Activated CD8-positive, alpha-beta memory T cell treated with anti-CD3 and anti-CD28 coated beads, Interleukin-2, amount 50 U/mL, for 1 hour (primary cell): ENCODE data around the gene CYSRT1.

ENCODE experiments used
- DNase-seq: peaks from one replicate; pipeline ENCODE4 v3.0.0-alpha.2; 2020; ENCODE audit errors: extremely low read depth

CYSRT1 gene, protein sequence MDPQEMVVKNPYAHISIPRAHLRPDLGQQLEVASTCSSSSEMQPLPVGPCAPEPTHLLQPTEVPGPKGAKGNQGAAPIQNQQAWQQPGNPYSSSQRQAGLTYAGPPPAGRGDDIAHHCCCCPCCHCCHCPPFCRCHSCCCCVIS

DNA sequence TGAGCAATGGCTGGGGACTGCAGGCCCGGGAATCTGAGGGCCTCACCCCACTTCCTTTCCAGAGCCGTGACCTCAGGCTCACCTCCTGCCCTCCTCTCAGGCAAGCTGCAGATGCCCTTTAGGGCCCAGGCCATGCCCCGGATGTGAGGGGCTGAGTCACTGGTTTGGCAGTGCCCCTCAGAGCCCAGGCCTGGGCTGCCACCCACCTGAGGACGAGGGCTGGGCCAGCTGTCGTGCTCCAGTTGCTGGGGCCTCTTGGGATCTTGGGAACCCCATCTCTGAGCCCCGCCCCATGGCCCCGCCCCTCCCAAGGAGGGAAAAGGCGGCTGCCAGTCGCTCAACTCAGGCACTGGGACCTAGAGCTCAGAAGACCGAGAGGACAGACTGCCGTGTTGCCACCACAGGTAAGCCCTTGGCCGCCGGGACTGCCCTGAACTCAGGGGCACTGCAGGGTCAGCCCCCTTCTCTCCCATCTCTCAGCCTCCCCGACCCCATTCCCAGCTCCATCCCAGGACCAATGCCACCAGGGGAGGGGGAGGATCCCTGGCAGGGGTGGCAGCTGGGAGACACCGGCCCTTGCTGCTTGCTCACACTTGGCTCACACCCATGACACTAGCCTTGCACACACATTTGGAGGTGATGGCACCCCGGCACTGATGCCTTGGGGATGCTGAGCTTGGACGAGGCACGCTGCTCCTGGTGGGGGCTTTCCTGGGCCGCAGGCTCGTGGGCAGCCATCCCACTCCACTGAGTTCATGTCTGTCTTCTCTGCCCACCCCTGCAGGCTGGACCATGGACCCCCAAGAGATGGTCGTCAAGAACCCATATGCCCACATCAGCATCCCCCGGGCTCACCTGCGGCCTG lies at the start of gene CYSRT1:
TSS of gene CYSRT1 (plus strand) at position 345 of the 865 bp plus-strand sequence. CDS start at position 793, 448 bp downstream.
- DNase-seq = no peak

DNA sequence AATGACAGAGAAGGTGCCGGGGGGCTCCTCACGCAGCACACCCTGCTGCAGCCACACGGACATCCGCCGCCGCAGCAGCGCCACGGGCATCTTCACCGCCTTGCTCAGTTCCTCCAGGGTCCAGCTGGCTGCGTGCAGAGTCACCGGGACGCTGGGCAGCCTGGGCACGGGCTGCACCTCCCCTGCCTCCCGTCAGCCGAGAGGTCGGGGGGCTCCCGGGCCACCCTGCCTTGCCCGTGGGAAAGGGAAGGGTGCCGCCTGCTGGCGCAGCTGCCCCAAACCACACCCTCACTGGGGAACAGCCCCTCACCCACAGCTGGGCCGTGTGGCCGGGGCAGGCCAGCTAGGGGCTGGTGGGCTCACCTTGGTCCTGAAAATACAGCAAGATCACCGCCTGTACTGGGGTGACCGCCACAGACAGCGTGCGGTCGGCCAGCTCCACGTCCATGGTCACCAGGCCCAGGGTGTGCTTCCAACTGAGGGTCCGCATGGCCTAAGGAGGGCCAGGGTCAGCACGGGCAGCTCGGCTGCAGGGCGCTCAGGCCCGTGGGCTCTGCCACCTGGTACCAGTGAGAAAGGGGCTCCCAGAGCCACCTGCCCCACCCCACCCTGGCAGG lies 49.5 kb upstream of the CYSRT1 start:
- DNase-seq = no peak

DNA sequence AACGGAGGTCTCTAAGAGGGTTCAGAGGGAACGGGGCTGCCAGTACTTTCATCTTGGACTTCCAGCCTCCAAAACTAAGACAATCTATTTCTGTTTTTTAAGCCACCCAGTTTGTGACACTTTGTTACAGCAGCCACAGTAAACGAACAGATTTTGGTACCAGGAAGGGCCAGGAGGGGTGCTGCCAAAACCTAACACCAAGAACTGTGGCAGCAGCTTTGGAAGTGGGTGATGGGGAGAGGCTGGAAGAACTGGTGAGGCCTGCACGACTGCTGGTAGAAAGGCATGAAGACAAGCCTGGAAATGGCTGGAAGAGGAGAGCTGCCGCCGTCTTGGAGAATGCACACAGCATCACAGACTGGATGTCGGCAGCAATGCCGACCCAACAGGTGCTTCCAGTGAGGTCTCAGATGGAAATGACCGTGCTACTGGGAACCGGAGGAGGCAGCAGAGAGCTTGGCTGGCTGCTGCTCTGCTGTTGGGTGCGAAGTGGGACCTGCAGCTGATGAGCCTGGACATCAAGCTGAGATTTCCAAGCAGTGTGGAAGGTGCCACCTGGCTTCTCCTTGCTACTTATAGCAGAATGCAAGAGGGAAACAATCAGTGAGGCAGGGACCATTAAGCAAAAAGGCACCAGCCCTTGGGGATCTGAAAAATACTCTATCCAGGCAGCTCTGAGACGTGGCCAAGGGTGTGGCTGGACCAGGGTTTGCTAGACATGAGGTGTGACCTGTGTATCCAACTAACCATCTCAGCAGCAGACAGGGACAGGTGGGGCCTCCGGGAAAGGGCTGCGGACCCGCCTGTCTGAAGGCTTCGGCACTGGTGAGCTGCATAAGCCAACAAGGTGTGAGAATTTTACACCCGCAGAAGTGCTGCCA lies 48.4 kb upstream of the CYSRT1 start:
- no peak for DNase-seq

DNA sequence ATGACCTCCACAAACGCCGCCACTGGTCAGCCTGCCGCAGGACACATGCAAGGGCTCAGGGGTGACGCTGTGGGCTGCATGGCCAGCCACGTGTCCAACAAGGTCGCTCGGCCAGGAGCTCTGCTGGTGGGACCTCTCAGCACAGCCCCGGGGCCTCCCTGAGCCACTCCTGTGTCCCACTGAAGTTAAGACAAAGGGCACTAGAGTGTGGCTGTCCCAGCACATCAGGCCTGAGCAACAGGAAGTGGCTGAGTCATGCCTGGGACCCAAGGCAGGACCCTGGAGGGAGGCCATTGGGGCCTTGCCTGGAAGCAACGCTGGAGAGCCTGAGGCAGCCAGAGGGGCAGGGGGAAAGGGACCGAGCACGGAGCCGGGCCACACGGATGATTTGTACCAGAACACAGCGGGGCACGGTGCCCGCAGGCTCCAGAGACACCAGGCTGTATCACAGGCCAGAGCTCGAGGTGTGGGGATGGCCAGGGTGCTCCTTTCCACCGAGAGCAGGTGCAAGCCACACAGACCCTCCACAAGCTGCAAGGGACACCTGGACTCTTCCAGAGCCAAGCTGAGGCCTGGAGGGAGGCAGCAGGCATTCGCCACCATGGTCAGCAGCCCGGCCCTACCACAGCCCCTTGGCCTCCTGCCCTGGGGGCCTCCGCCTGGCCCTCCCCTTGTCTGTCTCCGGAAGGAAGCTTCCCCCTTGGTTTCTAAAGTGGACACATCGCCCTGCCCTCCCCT lies 46.6 kb upstream of the CYSRT1 start:
- no peak for DNase-seq

DNA sequence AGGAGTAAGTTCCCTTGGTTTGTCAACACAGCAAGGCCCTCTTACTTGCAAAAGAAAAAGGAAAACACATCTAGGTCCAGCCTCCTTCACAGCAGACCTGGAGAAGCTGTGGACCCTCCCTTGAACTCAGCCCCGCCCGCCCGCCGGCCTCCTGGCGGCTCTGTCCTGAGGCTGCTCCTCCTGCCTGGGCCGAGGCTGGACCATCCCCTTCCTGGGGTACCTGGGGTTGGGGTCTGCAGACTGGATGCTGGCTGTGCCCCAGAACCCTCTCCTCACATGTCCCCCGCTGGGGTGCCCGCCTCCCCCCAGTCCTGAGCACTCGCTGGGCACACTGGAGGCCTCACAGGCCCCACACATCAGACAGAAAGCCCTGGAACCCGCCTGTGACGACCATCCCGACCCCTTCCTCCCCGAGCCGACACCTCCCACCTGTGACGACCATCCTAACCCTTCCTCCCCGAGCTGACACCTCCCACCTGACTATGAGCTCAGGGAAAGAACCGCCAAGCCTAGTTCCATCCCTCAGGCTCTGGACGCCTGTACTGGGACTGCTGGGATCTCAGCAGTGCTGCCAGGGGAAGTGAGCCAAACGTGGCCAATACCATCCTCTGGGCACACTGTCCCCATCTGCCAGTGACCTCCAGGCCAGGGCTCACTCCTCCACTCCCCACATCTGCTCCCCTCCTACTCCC lies 45.9 kb upstream of the CYSRT1 start:
- DNase-seq = no peak

DNA sequence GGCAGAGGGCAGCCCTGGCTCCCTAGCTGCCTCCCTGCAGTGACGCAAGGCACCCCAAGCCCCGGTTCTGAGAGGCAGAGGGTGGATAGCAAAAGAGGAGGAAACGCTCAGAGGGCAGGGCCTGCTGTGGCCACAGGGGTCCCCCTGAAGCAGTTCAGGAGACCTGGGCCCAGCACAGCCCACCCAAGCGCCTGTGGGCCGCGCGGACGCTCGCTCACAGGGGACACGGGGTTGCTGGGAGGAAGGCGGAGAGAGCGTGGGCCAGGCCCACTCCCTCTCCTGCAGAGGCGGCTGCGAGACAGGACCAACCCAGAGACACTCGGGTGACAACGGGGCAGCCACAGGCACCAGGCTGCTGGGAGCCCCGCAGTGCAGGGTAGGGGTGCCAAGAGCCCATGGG lies 45.2 kb upstream of the CYSRT1 start:
- DNase-seq = no peak

DNA sequence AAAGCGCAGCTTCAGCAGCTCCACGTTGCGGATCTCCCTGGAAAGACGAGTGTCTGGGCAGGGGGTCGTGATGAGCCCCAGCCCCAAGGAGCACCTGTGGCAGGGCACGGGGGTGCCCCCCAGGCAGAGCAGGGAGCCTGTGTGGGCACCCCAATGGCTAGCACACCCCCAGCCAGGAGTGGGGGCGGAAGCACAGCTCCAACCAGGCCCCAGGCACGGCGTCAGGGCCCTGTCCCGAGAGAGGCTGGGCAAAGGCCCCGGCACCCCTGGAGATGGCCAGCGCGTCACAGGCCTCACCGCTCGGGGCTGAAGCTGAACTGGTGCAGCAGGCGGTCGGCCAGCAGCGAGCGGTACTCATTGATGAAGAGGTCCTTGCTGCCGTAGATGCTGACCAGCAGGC lies 44.5 kb upstream of the CYSRT1 start:
- DNase-seq = no peak

DNA sequence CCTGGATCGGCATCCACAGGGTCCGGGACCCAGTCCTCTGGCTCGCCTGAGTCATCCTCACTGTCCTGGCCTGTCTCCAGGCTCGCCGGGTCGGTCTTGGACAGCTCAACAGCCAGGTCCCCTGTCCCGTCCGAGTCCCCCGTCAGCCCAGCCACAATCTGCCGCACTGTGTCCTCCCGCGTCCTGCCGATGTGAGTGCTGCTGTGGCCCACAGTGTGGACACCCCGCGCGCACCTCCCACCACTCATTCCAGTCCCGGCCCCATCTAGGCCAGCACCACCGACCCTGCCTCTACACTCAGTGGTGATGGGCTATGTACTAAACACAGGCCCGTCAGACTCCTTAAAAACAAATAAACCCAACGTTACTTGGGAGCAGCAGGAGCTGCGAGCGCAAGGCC lies 43.3 kb upstream of the CYSRT1 start:
- DNase-seq = no peak

DNA sequence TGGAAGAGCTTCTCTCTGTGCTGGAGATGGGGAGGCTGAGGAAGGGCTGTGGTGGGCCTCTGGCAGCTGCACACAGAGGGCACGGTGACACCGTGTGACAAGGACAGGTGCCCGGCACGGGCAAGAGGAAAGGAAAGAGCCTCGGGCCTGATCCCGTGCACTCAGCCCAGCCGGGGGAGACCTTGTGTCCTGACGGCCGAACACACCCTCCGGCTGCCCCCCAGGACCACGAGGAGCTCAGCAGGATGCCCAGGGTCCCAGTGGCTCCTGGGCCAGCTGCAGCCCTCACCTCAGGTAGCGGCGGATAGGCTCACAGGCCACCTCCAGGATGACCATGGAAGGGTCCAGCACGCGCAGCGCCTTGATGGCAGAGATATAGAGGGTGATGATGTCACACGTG lies 42.1 kb upstream of the CYSRT1 start:
- no peak for DNase-seq

DNA sequence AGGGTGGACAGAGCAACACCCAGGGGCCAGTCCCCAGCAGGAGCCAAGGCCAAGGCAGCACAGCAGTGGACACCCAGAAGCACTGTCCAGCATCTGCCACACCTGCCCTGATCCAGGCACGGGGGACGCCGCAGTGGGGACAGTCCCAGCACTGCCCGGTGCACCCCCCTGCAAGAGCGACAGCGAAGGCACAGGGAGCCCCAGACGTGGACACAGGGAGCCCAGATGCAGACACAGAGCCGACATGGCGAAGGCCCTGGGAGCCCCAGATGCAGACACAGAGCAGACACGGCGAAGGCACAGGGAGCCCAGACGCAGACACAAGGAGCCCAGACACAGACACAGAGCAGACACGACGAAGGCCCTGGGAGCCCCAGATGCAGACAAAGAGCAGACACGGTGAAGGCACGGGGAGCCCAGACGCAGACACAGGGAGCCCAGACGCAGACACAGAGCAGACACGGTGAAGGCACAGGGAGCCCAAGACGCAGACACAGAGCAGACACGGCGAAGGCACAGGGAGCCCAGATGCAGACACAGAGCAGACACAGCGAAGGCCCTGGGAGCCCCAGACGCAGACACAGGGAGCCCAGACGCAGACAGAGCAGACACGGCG lies 40.9 kb upstream of the CYSRT1 start:
- DNase-seq = no peak

DNA sequence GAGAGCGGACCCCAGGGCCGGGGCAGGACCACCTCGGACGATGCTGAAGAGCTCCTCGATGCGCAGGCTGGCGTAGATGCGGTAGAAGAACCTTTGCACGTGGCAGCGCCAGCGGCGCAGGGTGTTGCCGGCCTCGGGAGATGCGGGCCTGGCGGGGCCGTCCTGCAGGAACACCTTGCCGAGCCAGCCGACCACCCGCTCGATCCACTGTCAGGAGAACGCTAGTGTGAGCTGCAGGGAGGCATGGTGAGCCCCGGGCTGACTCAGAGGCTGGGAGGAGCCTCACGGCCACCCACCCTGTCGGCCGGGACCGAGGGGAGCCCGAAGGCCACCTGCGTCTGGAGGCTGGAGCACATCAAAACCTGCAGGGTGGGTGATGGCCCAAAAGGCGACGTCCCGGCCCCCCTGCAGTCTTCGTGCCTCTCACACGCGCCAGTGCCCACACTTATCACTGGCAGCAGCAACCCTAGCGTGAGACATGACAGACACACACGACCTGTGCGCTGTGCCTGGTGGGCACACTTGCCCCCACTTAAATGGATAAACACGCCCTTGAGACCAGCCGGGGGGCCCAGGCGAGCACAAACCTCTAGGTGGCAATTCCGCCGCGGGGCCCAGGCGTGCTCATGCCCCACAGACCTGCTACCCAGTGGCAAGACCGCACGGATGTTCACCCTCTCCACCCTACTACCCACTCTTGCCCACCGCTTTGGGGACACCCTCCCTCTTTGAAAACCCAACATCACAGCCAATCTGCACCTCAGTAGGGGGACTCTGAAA lies 39.9 kb upstream of the CYSRT1 start:
- DNase-seq = no peak

DNA sequence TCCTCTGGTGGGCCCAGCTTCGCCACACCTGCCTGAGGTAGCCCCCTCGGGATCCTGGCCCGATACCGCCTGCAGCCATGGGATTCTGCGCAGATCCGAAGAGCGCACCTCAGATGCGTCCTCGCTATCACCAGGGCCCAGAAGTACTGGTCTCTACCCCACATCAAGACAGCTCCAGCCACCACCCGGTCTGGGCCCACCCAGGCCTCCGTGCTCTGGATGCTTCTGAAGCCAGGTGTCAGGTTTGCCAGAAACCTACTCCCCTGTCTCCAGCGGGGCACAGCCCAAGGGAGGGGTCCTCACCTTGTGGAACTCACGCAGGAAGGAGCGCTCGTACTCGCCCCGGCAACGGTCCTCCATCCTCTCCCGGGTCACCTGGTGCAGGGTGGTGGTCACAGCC lies 39.1 kb upstream of the CYSRT1 start:
- DNase-seq = no peak

DNA sequence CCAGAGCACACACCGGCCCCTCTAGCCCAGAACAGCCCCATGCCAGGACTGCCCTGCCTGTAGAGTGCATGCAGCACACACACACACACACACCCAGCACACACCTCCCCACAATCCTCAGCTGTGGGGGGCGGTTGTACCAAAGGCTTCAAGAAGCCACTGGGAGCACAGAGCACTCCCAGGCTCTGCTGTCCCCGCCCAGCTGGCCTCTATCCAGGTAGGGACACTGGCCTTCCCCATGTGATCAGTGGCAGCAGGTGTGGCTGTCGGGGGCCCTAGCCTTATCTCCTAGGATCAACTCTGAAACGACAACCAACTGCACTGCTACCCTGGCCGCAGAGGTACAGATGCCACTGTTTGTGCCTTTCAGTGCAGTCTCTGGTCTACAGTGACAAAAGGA lies 38.6 kb upstream of the CYSRT1 start:
- no peak for DNase-seq

DNA sequence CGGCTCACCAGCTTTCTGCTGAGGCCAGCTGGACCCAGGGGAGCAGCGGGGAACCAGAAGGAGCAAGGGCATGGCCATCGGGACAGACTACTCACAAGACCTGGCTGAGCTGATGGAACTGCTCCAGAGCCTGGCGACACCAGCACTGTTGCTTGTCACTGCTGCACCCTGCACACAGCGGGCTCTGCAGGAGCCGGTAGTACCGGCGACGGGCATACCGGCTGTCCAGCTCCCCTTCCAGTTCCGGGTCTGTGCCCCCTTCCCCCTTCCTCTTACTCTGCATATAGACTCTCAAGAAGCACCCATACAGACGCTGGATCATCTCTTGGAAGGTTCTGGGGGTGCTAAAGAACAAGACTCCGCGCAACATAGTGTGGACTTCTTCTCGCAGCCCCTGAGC lies 37.6 kb upstream of the CYSRT1 start:
- no peak for DNase-seq

DNA sequence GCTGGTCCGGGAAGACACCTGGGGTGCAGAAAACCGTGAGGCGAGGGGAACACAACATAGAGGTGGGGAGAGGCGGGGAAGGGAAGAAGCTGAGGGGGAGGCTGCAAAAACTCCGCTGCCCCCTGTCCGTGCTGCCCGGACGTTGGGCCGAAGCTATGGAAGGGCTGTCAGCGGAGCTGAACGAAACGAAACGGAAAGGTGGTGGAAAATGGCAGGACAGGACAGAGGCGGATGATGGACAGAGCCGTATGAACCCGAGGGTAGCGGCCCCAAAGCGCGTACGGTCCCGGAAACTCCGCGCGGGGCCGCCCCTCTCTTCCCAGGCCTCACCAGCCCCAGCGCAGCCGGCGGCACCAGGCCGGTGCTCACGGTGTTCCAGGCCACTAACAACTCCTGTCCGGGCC lies 36.9 kb upstream of the CYSRT1 start:
- DNase-seq = no peak

DNA sequence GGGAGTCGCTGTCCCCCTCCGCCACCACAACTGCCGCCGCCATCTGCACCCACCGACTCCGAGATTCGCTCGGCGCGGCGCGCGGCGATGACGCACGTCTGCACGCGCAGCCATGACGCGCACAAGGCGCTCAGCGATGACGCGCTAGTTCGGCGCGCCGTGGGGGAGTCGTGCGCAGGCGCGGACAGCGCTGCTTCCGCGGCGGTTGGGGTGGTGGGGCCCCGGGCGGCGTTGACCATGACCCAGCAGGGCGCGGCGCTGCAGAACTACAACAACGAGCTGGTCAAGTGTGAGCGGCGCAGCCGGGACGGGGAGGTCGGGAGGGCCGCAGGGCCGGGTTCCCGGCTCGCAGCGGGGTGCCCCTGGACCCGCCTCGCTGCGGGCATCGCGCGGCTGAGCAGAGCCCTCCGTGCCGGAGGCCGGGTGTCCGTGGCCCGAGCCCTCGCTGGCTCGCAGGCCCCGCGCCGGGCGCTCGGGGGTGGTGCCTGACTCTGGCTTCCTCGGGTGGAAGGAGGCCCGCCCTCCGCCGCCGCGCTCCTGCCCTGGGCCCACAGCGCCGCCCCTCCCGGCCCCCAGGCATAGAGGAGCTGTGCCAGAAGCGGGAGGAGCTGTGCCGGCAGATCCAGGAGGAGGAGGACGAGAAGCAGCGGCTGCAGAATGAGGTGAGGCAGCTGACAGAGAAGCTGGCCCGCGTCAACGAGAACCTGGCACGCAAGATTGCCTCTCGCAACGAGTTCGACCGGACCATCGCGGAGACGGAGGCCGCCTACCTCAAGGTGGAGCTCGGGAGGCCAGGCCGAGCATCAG lies 36.3 kb upstream of the CYSRT1 start, which contains the start of the genes ANAPC2 and SSNA1:
TSS of gene ANAPC2 (minus strand) at position 71 of the 807 bp plus-strand sequence. CDS start at position 43, 28 bp downstream.
TSS of gene SSNA1 (plus strand) at position 187 of the 807 bp plus-strand sequence. CDS start at position 238, 51 bp downstream.
- peak; percentile 62 for DNase-seq

DNA sequence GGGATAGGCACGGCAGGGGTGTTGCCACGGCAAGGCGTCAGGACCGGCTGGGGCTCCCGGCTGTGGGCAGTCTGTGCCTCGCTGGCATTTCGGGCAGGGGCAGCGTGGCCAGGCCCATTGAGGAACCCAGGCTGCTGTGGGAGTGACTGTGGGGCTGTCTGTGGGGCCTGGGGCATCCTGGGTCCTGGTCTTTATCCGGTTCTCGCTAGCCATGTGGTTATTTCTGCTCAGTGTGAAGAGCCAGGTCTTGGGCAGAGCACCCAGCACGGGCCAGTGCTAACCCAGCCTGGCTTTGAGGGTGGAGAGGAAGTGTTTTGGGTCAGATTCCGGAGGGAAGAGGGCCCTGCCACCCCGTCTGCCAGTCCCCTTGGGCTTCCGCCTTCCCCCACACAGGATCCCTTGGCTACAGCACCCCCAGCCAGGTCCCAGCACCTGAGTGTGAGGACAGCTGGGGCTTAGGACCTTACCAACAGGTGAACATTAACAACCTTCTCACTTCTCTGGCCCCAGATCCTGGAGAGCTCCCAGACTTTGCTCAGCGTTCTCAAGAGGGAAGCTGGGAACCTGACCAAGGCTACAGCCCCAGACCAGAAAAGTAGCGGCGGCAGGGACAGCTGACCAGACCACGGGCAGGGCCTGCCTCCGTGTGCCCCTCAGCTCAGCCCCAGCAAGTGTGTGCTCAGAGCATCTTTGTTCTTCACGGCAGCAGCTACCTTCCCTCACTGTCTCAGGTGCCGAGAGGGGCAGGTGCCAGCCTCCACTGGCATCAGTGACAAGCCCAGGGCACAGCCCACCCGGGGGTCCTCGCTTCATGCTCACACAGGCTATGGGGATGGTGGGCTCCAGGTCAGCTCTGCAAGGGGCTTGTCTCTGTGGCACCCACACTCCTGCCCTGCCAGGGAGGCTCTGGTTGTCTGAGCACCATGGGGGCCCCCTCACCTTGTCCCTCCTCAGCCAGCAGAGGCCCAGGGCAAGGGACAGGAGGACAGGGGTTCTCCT lies 35.4 kb upstream of the CYSRT1 start:
- no peak for DNase-seq
